ENCODE measurements around the gene LRATD1. TPM values are rescaled to one million over a fixed set of nuclear protein-coding genes. Genes with fewer than 3 reads are reported as not detected.

The LRATD1 gene
- total RNA-seq, 6 experiments from 2014 or later: 0.79 to 3.8 (median 2.1) TPM

GRCh38 chr2:14641116-14641515, 8.6 kb downstream of the LRATD1 start:
- Histone ChIP-seq H3K9me3 (no peaks in the 10 kb centered on the region), H3K27ac (no peak overlapping the region), H3K4me3 (no peak overlapping the region), H3K27me3 (peaks cover 0 to under 1% of the 10 kb centered on the region in 2 donors), H3K4me1 (peaks cover 0 to under 1% (median 0%) of the 10 kb centered on the region in 4 donors), H3K36me3 (no peaks in the 10 kb centered on the region)
- TF ChIP-seq POLR2A (IDR thresholded peaks at IDR 0.05): no peak
- TF ChIP-seq CTCF (IDR thresholded peaks at IDR 0.05): no peak
- 46% methylated on average over 3 of the region's 4 CpGs for WGBS (ENCODE audit: insufficient coverage, low coverage, low lambda C conversion rate, missing lambda C conversion rate)
- intact Hi-C loops (cut with DNase I): no loop called here
- DNase-seq: no peak
- ATAC-seq: no peak

- intact Hi-C loops (cut with DNase I): no loop called here
- no peaks in the 10 kb centered on the region for H3K4me1 ChIP-seq
- no peak for DNase-seq
- no peak overlapping the region for H3K27ac ChIP-seq
- no peaks in the 10 kb centered on the region for H3K36me3 ChIP-seq
- H3K4me3 ChIP-seq: no peak overlapping the region
- H3K9me3 ChIP-seq: no peaks in the 10 kb centered on the region
- no peak for TF ChIP-seq CTCF (IDR thresholded peaks at IDR 0.05)
- TF ChIP-seq POLR2A (IDR thresholded peaks at IDR 0.05): no peak
- ATAC-seq: no peak
- H3K27me3 ChIP-seq: no peaks in the 10 kb centered on the region
- WGBS (ENCODE audit: insufficient coverage, low coverage, low lambda C conversion rate, missing lambda C conversion rate): 72% methylated on average over 4 of the region's 4 CpGs
Observed at GRCh38 chr2:14642499-14642898, 10.0 kb downstream of the LRATD1 start.

- DNase-seq (no peak), ATAC-seq (no peak)
- Histone ChIP-seq H3K9me3 (no peaks in the 10 kb centered on the region), H3K27ac (no peak overlapping the region), H3K27me3 (no peaks in the 10 kb centered on the region), H3K36me3 (no peaks in the 10 kb centered on the region), H3K4me3 (no peak overlapping the region), H3K4me1 (no peaks in the 10 kb centered on the region)
- intact Hi-C loops (cut with DNase I): no loop called here
- no peak for TF ChIP-seq POLR2A (IDR thresholded peaks at IDR 0.05)
- no peak for TF ChIP-seq CTCF (IDR thresholded peaks at IDR 0.05)
- WGBS (ENCODE audit: insufficient coverage, low coverage, low lambda C conversion rate, missing lambda C conversion rate): 27% methylated on average over 2 of the region's 2 CpGs
Observed at GRCh38 chr2:14647714-14648113, 15.2 kb downstream of the LRATD1 start.

GRCh38 chr2:14650066-14650465, 17.5 kb downstream of the LRATD1 start:
- ATAC-seq (no peak), DNase-seq (no peak)
- no peaks in the 10 kb centered on the region for H3K27me3 ChIP-seq
- intact Hi-C loops (cut with DNase I): no loop called here
- H3K36me3 ChIP-seq: no peaks in the 10 kb centered on the region
- no peak overlapping the region for H3K27ac ChIP-seq
- no peaks in the 10 kb centered on the region for H3K4me1 ChIP-seq
- no peak overlapping the region for H3K4me3 ChIP-seq
- TF ChIP-seq CTCF (IDR thresholded peaks at IDR 0.05): no peak
- no peak for TF ChIP-seq POLR2A (IDR thresholded peaks at IDR 0.05)
- no peaks in the 10 kb centered on the region for H3K9me3 ChIP-seq

- no peak for DNase-seq
- TF ChIP-seq POLR2A (IDR thresholded peaks at IDR 0.05) (no peak), CTCF (IDR thresholded peaks at IDR 0.05) (no peak)
- Histone ChIP-seq H3K9me3 (no peaks in the 10 kb centered on the region), H3K4me3 (no peak overlapping the region), H3K27ac (no peak overlapping the region), H3K27me3 (no peaks in the 10 kb centered on the region), H3K36me3 (no peaks in the 10 kb centered on the region), H3K4me1 (no peaks in the 10 kb centered on the region)
- WGBS (ENCODE audit: insufficient coverage, low coverage, low lambda C conversion rate, missing lambda C conversion rate): 36% methylated on average over 4 of the region's 4 CpGs
- intact Hi-C loops (cut with DNase I): no loop called here
- no peak for ATAC-seq
Observed at GRCh38 chr2:14654835-14655282, 22.3 kb downstream of the LRATD1 start.
